GM11168 (cell line): Measurements from ENCODE around the gene ERICH4.
"Not testable (repeated sequence)": the region's sequence is repeated elsewhere in the genome, so short reads cannot be mapped to it uniquely, and the experiment has no call there.

ENCODE experiments used
- in situ Hi-C: fragments of 300-500 bp; cut with MboI; formaldehyde crosslinking; loops from one replicate; pipeline ENCODE4 v1.12.0; 2022; ENCODE audit warnings: low sequenced_read_pairs; ENCODE audit not compliant: unreplicated experiment

Gene ERICH4

GRCh38 chr19:41431426-41432386 lies 11.2 kb upstream of the ERICH4 start:
- in situ Hi-C loops = no loop called here

GRCh38 chr19:41433171-41433570 lies 9.8 kb upstream of the ERICH4 start:
- in situ Hi-C loops = no loop called here

- in situ Hi-C loops = no loop called here
Measured at GRCh38 chr19:41434450-41434849, 8.5 kb upstream of the ERICH4 start.

- in situ Hi-C loops = not testable (repeated sequence)
Measured at GRCh38 chr19:41435376-41435775, 7.6 kb upstream of the ERICH4 start.

GRCh38 chr19:41435936-41436673 lies 6.9 kb upstream of the ERICH4 start:
- in situ Hi-C loops = no loop called here

GRCh38 chr19:41436674-41436951 lies 6.3 kb upstream of the ERICH4 start:
- in situ Hi-C loops = no loop called here

GRCh38 chr19:41437944-41438574 lies 4.9 kb upstream of the ERICH4 start:
- in situ Hi-C loops = no loop called here

- in situ Hi-C loops = loop anchor here (5.0 to 10.0 kb wide), 2 partner anchors 98 to 135 kb away; partner anchors contain the start of gene CEACAM21
Measured at GRCh38 chr19:41439441-41440222, 3.3 kb upstream of the ERICH4 start, which contains the start of gene DMAC2. Gene DMAC2 (minus strand): TSS chr19:41439912. CDS start chr19:41439899, 13 bp downstream.

GRCh38 chr19:41441321-41441945 lies 1.5 kb upstream of the ERICH4 start:
- in situ Hi-C loops = loop anchor here (5.0 to 10.0 kb wide), 2 partner anchors 96 to 133 kb away; partner anchors contain the start of gene CEACAM21

GRCh38 chr19:41443813-41444455 lies 978 bp downstream of the ERICH4 start:
- in situ Hi-C loops = loop anchor here (5.0 to 10.0 kb wide), 2 partner anchors 93 to 131 kb away; partner anchors contain the start of gene CEACAM21

- in situ Hi-C loops = loop anchor here (10.0 kb wide), 1 partner anchor 129 kb away; the partner anchor contains the start of gene CEACAM21
Measured at GRCh38 chr19:41445575-41445974, 2.6 kb downstream of the ERICH4 start.

GRCh38 chr19:41447732-41448332 lies 4.9 kb downstream of the ERICH4 start:
- in situ Hi-C loops = loop anchor here (10.0 kb wide), 1 partner anchor 127 kb away; the partner anchor contains the start of gene CEACAM21

GRCh38 chr19:41449079-41449864 lies 6.3 kb downstream of the ERICH4 start:
- in situ Hi-C loops = loop anchor here (10.0 kb wide), 1 partner anchor 126 kb away; the partner anchor contains the start of gene CEACAM21

- in situ Hi-C loops = loop anchor here (10.0 kb wide), 1 partner anchor 125 kb away; the partner anchor contains the start of gene CEACAM21
Measured at GRCh38 chr19:41449865-41450178, 6.9 kb downstream of the ERICH4 start.

- in situ Hi-C loops = no loop called here
Measured at GRCh38 chr19:41452584-41453275, 9.8 kb downstream of the ERICH4 start.

GRCh38 chr19:41455936-41456335 lies 13.0 kb downstream of the ERICH4 start:
- in situ Hi-C loops = no loop called here

GRCh38 chr19:41456342-41456918 lies 13.5 kb downstream of the ERICH4 start:
- in situ Hi-C loops = no loop called here
